Chondrocyte (in vitro differentiated cells): Measurements from ENCODE around the gene ANKRD40CL. TPM values are rescaled to one million over a fixed set of nuclear protein-coding genes. Genes with fewer than 3 reads are reported as not detected.

Experiments
- DNase-seq: peaks from one replicate; pipeline ENCODE4 v3.0.0; 2021; ENCODE audit warnings: mixed read lengths, low spot score
- H3K27ac Mint-ChIP-seq: one replicate; pipeline ENCODE4 v1.8.0; 2021; ENCODE audit warnings: mild to moderate bottlenecking, moderate library complexity, mixed read lengths; ENCODE audit not compliant: unreplicated experiment
- H3K27me3 Mint-ChIP-seq: 2 replicates; pipeline ENCODE4 v1.8.0; 2021; ENCODE audit warnings: low read depth, mixed read lengths
- H3K36me3 Mint-ChIP-seq: 2 replicates; pipeline ENCODE4 v1.8.0; 2021; ENCODE audit warnings: low read depth, mixed read lengths
- H3K4me1 Mint-ChIP-seq: 2 replicates; pipeline ENCODE4 v1.8.0; 2021; ENCODE audit warnings: low read depth, mild to moderate bottlenecking, mixed read lengths
- H3K4me3 Mint-ChIP-seq: one replicate; pipeline ENCODE4 v1.8.0; 2021; ENCODE audit warnings: mild to moderate bottlenecking, moderate library complexity, mixed read lengths; ENCODE audit not compliant: unreplicated experiment
- H3K9me3 Mint-ChIP-seq: 2 replicates; pipeline ENCODE4 v1.8.0; 2021; ENCODE audit warnings: low read depth, mixed read lengths
- CTCF ChIP-seq: fragments of 200-600 bp; sonication (generic); IDR thresholded peaks from 2 replicates; pipeline ENCODE4 v1.5.0; 2021; ENCODE audit warnings: antibody characterized with exemption, mild to moderate bottlenecking, moderate library complexity
- total RNA-seq: library from RNA; stranded (reverse); gene quantifications from 3 replicates; pipeline ENCODE4 v1.2.1, GENCODE V29; 2021

ANKRD40CL gene
- total RNA-seq, 1 donor from 2014 or later: not detected

DNA sequence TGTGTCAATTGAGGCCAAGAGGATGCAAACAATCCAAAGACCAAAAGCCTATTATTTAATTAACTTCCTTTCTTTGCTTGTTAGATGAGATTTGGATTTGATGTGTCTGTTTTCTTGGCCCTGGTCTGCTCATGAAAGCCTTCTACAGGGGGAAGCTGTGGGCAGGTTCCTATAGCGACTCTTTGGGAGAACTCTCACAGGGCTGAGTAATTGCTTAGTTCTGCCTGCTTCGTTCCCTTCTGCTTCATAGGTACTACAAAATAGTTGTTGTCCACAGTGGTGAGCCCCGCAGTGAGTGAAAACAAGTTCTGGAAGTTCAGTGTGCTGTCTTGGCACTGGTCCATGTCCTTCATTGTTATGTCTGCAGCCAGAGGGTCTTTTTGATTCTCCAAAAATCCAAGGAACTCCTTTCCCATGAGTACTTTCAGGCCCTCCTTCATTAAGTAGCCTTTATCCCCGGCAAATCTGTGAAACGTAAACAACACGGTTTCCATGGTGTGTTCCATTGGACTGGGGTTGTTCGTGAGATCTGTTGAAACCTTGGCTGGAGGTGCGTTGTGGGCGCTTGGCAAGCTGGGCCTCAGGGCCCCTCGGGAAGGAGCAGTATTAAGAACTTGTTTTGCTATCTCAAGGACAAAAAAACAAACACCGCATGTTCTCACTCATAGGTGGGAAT lies 30.0 kb upstream of the ANKRD40CL start:
- TF ChIP-seq CTCF: no peak
- no peaks in the 10 kb centered on the region for H3K36me3 Mint-ChIP-seq
- H3K27me3 Mint-ChIP-seq: peaks cover 4% of the 10 kb centered on the region
- no peaks in the 10 kb centered on the region for H3K9me3 Mint-ChIP-seq
- H3K4me1 Mint-ChIP-seq: peaks cover 8% of the 10 kb centered on the region
- H3K27ac Mint-ChIP-seq: no peak overlapping the region
- DNase-seq: no peak
- no peak overlapping the region for H3K4me3 Mint-ChIP-seq

DNA sequence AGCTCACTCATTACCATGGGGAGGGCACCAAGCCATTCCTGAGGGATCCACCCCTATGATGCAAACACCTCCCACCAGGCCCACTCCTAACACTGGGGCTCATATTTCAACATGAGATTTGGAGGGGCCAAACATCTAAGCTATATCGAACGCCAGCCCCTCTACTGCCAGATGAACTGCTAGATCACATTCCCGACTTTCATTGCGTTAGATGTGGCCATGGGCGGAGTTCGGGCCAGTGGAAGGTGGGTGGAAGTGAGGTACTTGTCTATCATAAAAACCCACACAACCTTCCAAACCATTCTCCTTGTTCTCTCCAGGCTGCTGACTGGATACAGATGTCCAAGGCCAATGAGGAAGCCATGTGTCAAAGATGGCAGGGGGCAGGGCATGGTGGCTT lies 27.0 kb upstream of the ANKRD40CL start:
- Mint-ChIP-seq H3K4me1 (peaks cover 12% of the 10 kb centered on the region), H3K27ac (no peak overlapping the region), H3K4me3 (no peak overlapping the region), H3K9me3 (no peaks in the 10 kb centered on the region), H3K36me3 (no peaks in the 10 kb centered on the region), H3K27me3 (no peaks in the 10 kb centered on the region)
- no peak for TF ChIP-seq CTCF
- no peak for DNase-seq

DNA sequence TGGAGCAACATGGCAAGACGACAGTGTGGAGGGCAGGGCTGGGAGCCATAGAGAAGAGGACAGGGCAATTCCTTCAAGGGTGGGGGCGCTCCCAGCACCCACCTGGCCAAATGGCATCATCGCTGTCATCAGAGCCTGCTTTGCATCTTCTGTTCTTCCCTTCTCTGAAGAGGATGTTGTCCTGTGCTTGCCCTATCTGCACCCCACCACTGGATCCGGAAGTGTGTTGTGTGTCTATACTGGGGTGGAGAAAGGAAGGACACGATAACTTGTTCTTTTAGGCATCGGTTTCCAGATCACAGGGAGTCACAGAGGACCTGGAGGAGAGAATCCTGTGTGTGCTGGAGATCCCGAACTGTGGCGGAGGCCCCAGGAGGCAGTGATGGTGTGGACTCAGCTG lies 25.7 kb upstream of the ANKRD40CL start:
- Mint-ChIP-seq H3K4me1 (peaks cover 3% of the 10 kb centered on the region), H3K9me3 (no peaks in the 10 kb centered on the region), H3K27ac (no peak overlapping the region), H3K36me3 (no peaks in the 10 kb centered on the region), H3K27me3 (no peaks in the 10 kb centered on the region), H3K4me3 (no peak overlapping the region)
- DNase-seq: no peak
- TF ChIP-seq CTCF: no peak

- no peak overlapping the region for H3K27ac Mint-ChIP-seq
- no peak for TF ChIP-seq CTCF
These were observed 24.8 kb upstream of the ANKRD40CL start for GRCh38 chr17:50792132-50792531.

GRCh38 chr17:50790618-50791017 lies 23.3 kb upstream of the ANKRD40CL start:
- DNase-seq: no peak
- Mint-ChIP-seq H3K27me3 (no peaks in the 10 kb centered on the region), H3K36me3 (no peaks in the 10 kb centered on the region), H3K27ac (no peak overlapping the region), H3K9me3 (no peaks in the 10 kb centered on the region), H3K4me3 (no peak overlapping the region), H3K4me1 (peaks cover 3% of the 10 kb centered on the region)
- TF ChIP-seq CTCF: no peak

More at GRCh38 chr17:50792132-50792531, 24.8 kb upstream of the ANKRD40CL start:
- no peaks in the 10 kb centered on the region for H3K27me3 Mint-ChIP-seq
- H3K4me3 Mint-ChIP-seq: no peak overlapping the region
- no peaks in the 10 kb centered on the region for H3K36me3 Mint-ChIP-seq
- peaks cover 3% of the 10 kb centered on the region for H3K4me1 Mint-ChIP-seq
- no peaks in the 10 kb centered on the region for H3K9me3 Mint-ChIP-seq
- DNase-seq: no peak
